Endometrium (tissue), 2 donors: ENCODE measurements around the gene LRFN3.
"Not testable (repeated sequence)": the region's sequence is repeated elsewhere in the genome, so short reads cannot be mapped to it uniquely, and the experiment has no call there.

Source experiments
- FAIRE-seq: peaks from 2 replicates; lab custom pipeline; 2012; peaks lifted over from hg19 to GRCh38; lab: Jason Lieb, UNC
- donor health status: control.
- donor health status: control.

Gene LRFN3, protein sequence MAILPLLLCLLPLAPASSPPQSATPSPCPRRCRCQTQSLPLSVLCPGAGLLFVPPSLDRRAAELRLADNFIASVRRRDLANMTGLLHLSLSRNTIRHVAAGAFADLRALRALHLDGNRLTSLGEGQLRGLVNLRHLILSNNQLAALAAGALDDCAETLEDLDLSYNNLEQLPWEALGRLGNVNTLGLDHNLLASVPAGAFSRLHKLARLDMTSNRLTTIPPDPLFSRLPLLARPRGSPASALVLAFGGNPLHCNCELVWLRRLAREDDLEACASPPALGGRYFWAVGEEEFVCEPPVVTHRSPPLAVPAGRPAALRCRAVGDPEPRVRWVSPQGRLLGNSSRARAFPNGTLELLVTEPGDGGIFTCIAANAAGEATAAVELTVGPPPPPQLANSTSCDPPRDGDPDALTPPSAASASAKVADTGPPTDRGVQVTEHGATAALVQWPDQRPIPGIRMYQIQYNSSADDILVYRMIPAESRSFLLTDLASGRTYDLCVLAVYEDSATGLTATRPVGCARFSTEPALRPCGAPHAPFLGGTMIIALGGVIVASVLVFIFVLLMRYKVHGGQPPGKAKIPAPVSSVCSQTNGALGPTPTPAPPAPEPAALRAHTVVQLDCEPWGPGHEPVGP

DNA sequence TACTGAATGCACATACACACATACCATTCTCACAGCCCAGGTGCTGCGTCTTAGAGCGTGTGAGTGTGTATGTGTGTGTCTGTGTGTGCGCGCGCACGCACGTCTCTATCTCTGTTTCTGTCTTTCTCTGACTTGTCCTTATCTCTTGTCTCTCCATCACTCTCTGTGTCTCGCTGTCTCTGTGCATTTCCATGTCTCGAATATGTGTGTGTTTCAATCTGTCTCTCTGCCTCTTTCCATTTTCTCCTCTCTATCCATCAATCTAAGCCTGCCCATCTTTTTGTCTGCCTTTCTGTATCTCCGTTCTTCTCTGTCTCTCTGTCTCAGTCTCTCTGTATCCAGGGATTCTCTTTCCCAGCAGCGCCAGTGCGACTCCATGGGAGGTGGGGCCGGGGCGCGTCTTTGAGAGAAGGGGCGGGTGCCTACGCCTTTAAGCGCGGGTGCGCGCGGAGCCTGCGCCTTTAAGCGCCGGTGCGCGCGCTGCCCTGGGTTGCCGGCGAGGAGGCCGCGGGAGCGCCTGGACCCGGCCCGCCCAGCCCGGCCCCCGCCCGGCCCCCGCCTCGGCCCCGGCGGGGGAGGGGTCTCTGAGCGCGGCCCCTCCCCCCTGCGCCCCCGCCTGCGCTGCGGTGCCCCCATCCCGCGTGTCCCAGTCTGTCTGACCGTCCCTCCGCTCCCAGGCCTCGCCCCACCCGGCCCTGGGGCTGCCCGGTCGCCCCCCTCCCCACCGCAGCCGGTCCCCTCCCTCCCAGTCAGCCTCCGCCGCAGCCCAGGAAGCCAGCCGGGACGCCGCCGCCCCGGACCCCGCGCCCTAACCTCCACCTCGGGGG is at the start of gene LRFN3:
TSS of gene LRFN3 (plus strand) at position 464 of the 827 bp plus-strand sequence. CDS start 3,052 bp downstream, outside the sequence.
- no peak for FAIRE-seq

DNA sequence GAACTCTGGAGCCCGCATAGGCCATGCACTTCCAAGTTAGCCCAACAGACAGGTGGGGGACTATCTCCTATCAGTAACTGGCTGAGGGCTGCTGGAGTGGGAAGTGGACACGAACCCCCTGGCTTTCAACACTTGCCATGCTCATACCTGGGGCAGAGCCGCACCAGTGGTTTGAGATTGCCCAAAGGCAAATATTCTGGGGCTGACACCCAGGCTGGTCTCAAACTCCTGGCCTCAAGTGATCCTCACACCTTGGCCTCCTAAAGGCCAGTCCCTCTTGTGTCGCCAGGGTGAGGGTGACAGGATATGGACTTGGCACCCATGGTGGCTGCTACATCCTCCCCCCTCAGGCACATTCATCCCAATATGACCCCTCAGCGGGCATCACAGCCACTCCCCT is 49.0 kb upstream of the LRFN3 start:
- FAIRE-seq: no peak

DNA sequence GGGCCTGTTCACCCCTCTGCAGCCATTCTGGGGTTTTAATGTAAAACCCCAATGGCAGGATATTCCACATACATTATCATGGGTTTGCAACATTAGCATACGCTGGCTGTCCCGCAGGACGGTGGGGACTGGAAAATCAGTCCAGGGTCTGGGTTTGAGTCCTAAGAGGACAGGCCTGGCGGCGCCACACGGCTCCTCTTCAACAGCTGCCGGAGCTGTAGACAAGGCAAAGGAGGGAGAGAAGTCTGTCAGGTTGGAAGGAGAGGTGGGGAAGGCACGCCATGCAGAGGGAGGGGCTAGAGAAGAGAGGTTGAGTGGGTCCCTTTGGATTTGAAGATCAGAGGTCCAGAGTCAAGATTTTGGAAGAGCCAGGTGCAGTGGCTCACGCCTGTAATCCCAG is 47.8 kb upstream of the LRFN3 start:
- FAIRE-seq: no peak

DNA sequence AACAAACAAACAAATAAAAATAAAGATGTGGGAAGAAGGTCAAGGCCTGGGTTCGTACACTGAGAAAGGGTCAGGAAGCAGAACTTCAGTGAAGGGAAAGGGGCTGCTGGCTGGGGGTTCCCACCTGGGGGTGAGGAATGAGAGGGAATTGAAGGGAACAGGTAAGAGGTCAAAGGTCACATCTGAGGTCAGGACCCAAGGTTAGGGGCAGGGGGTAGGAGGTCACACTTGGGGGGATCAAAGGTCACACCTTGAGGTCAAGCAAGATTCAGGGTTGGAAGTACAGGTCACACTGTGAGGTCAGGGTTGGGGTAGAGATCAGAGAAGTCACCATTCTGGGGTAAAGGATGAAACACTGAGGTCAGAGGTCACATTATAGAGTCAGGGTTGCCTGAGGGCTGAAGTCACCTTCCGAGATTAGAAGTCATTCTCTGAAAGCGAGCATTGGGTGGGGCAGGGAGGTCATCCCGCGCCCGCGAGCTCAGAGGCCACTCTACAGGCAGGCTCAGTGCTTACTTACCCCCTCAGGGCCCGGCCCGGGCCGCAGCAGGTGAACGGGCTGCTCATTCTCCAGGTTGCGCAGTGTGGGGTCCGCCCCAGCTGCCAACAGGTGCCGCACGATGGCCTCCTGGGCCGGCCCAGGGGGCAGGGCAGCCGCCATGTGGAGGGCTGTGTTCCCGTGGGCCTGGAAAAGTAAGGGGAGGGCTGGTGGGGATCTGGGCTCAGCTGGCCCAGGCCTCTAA is 46.6 kb upstream of the LRFN3 start:
- FAIRE-seq: no peak

DNA sequence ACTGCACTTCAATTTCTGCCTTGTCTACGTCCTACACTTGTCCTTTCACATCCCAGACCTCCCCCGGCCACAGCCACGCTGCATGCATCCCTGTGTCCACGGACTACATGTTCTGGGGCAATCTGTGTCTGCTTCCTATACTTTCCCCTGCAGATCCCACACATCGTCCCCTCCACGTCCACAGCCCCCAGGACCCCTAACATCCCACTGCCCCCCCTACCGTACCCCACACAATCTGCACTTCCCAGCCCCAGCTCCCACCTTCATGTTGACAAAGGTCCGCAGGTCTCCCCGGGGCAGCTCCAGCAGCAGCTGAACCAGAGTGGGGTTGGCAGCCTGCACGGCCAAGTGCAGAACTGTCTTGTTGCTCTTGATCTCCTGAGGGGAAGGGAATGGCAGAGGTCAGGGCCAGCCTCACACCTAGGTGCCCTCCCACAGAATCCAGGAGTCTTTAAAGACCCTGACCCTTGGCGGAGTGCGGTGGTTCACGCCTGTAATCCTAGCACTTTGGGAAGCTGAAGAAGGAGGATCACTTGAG is 46.0 kb upstream of the LRFN3 start:
- no peak for FAIRE-seq

DNA sequence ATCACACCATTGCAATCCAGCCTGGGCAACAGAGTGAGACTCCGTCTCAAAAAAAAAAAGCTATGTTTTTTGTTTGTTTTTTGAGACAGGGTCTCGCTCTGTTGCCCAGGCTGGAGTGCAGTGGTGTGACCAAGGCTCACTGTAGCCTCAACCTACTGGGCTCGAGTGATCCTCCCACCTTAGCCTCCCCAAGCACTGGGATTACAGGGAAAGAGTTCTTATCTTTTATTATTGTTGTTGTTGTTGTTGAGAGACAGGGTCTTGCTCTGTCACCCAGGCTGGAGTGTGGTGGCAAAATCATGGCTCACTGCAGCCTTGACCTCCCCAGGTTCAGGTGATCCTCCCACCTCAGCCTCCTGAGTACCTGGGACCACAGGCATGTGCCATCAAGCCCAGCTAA is 44.4 kb upstream of the LRFN3 start:
- FAIRE-seq: not testable (repeated sequence)

DNA sequence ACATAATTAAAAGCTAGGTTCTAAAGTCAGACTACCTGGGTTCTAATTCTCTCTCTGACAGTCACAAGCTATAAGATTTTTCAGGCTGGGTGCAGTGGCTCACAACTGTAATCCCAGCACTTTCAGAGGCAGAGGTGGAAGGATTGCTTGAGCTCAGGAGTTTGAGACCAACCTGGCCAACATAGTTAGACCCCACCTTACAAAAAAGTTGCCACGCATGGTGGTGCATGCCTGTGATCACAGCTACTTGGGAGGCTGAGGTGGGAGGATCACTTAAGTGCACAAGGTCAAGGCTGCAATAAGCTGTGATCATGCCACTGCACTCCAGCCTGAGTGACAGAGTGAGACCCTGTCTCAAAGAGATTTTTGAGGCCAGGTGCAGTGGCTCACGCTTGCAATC is 41.8 kb upstream of the LRFN3 start:
- no peak for FAIRE-seq

DNA sequence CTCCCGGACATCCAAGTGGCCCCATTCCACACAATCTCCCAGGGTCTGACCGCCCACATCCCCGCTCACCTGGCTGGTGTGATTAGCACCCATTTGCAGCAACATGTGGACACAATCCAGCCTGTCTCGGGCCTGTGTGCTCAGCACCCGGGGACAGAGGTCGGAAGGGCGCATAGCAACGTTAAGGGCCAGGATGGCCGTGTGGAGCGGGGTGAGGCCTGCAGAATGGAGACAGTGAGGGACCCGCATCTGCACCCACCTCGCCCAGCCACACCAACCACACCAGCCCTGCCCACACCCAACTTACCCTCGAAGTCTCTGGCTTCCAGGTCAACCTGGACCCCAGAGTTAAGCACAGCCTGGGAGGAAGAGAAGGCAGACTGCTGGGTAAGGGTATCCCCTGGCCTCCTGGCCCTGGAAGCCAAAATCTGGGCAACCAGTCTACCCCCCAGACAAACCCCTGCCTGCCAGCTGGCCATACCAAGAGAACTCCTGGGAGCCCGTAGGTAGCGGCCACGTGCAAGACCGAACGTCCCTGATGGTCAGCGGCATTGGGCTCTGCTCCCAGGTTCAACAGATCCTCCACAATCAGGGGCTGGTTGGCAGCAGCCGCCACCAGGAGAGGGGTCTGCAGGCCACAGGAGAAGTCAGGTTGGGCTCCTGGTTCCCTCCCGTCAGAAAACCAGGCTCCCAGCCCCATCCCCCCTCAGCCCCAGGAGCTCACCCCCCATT is 40.1 kb upstream of the LRFN3 start:
- FAIRE-seq: no peak

DNA sequence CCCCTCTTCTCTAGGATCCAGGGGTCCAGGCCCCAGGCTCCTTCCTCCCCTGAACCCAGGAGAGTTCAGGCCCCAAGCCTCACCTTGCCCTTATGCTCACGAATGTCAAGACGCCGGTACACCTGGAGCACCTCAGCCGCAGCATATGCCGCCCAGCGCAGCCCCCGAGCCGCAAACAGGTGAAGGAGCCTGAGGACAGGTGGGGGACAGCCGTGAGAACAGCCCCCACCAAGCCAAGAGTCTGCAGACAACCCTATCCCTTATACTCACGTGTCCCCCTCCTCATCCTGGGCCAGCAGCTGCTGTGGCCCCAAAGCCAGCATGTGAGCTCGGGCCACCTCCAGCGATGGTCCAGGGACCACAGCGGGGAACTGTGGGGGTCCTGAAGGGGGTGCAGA is 39.5 kb upstream of the LRFN3 start:
- FAIRE-seq: no peak

DNA sequence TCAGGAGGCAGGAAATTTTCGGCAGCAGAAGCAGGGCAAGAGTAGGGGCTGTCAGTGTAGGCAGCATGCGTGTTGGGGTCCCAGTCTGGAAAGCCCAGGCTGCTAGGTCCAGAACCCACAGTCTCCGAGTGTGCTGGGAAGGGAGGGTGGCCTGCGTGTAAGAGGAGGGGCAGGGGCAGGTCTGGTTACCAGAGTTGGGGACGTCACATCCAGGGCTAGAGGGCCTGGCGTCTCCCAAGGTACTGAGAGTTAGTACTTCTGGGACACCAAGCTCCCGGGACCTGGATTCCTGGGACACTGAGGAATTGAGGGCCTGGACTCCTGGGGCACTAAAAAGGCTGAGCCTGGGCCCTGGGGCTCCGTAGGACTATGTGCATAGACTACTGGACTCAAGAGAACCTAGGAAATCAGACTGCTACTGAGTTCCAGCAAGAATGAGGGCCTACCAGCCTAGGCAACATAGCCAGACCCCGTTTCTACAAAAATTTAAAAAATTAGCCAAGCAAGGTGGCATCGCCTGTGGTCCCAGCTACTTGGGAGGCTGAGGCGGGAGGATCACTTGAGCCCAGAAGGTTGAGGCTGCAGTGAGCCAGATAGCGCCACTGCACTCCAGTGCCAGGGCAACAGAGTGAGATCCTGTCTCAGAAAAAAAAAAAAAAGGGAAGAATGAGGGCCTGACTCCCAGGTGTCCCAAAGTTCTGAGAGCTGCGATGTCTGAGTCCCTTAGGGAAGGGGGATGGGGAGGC is 38.3 kb upstream of the LRFN3 start:
- FAIRE-seq: no peak

DNA sequence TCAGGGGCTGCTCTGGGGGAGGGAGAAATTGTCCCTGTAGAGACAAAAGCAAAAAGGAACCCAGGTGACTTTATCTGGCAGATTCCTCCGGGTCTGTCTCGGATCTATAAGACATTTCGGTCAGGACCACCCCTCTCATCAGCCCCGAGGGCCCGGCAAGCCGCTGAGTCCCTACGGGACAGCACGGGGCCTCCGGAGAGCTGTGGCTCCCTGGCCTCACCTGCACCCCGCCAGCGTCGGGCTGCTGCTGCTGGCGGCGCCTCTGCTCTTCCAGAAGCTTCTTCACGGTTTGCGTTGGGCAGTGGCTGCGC is 37.7 kb upstream of the LRFN3 start:
- no peak for FAIRE-seq

DNA sequence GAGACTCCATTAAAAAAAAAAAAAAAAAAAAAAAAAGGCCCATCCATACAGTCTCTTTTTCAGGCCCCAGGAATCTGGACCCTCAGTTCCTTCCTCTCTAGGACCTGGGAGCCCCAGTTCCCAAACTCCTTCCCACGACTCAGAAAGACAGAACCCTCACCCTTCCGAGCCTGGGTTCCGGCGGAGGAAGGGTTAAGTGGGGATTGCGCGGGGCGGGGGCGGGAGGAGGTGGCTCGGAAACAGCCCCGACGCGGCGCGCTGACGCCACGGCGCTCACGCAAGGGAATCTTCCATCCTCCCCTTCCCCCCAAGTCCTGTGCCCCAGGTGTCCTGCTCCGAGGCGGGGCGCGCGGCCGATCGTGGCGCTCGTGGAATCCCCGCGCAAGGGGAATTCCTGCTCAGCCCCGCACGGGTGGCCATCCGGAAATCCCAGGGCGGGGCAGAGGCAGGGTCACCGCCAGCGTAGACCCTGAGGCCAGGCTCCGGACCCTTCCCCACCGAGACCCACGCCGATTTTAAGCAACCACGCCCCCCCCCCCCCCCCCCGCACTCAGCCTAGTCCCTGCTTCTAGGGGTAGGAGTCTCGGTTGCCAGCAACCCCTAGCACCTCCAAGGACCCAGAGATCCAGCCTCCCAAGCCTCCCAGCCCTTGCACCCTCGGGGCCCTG is 36.5 kb upstream of the LRFN3 start:
- no peak for FAIRE-seq

DNA sequence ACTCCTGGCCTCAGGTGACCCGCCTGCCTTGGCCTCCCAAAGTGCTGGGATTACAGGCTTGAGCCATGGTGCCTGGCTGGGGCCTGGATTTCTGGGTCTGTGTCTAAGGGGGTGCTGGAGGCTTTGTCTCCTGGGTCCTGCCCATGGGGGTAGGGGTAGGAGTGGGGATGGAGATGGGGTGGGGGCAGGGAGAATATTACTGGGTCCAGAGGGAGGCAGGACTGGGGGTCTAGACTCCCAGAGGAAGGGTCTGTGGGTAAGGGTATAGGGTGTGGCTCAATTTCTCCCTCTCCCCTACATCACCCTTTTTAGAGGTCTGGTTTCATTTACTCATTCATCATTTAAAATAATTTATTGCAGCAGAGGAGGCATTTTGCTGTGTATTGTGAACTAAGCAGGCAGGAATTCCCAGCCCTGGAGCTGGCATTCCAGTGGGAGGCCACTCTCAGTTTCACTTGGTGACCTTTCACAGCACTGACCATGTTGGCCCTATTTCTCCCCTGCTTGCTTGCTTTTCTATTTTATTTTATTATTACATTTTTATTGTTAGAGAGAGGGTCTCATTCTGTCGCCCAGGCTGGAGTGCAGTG is 35.0 kb upstream of the LRFN3 start:
- no peak for FAIRE-seq

DNA sequence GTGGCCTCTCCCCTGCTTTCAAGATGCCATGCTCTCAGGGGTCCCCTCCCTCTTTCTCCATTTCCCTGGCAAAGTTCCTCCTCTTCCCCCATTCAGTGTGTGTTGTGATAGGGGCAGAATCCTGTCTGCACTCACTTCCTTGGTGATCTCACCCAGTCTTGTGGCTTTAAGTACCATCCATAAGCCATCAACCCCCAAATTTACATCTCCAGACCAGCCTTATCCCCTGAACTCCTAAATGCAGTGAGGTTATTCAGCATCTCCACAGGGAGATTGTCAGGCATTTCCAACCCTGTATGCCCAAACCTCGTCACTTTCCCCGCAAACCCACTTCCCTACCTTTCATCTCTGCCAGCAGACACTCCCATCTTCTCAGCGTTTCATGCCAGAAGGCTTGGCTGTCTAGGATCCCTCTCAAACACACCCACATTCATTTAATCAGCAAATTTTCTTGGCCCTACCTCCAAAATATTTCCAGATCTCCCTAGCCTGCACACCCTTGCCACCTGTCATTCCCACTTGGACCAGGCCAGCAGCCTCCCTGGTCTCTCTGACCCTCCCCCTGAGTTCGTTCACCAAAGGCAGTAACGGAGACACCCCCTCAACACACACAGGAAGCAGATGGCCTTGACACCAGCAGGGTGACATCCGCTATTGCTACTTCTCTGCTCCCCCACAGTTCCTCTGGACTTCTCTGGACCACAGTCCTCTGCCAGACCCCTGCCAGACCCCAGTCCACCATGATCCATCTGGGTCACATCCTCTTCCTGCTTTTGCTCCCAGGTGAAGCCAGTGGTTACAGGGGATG is 34.1 kb upstream of the LRFN3 start, which contains the start of gene HCST:
TSS of gene HCST (plus strand) at position 676 of the 808 bp plus-strand sequence. CDS start at position 741, 65 bp downstream.
- no peak for FAIRE-seq

DNA sequence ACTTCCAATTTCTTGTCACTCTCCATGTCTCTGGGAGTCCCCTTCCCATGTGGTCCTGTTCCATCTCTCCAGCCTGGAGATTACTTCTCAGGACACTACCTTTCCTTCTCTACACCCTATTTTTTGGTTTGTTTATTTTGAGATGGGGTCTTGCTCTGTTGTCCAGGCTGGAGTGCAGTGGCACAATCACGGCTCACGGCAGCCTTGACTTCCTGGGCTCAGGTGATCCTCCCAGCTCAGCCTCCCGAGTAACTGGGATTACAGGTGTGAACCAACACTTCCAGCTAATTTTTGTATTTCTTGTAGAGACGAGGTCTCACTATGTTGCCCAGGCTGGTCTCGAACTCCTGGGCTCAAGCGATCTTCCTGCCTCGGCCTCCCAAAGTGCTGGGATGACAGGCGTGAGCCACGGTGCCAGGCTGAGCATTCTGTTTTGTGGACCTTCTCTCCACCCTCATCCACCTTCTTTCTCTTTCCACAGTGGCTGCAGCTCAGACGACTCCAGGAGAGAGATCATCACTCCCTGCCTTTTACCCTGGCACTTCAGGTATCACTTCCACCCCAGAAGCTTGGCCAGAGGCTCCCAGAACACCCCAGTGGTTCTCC is 33.2 kb upstream of the LRFN3 start:
- FAIRE-seq: no peak

DNA sequence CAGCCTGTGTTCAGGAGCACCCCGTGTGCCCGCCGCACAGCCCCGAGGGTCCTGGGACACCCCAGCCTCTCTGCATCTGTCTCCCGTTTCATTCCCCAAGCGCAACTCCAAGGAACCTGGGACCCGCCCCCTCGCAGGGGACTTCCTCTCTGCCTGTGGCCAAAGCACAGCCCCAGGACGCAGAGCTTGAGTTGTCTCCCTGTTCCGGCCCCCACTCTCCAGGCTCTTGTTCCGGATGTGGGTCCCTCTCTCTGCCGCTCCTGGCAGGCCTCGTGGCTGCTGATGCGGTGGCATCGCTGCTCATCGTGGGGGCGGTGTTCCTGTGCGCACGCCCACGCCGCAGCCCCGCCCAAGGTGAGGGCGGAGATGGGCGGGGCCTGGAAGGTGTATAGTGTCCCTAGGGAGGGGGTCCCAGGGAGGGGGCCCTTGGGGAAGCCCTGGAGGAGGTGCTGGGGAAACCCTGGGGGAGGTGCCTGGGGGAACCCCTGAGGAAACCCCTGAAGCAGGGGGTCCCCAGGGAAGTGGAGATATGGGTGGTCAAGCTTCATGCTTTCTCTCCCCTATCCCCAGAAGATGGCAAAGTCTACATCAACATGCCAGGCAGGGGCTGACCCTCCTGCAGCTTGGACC is 32.5 kb upstream of the LRFN3 start:
- FAIRE-seq: no peak

DNA sequence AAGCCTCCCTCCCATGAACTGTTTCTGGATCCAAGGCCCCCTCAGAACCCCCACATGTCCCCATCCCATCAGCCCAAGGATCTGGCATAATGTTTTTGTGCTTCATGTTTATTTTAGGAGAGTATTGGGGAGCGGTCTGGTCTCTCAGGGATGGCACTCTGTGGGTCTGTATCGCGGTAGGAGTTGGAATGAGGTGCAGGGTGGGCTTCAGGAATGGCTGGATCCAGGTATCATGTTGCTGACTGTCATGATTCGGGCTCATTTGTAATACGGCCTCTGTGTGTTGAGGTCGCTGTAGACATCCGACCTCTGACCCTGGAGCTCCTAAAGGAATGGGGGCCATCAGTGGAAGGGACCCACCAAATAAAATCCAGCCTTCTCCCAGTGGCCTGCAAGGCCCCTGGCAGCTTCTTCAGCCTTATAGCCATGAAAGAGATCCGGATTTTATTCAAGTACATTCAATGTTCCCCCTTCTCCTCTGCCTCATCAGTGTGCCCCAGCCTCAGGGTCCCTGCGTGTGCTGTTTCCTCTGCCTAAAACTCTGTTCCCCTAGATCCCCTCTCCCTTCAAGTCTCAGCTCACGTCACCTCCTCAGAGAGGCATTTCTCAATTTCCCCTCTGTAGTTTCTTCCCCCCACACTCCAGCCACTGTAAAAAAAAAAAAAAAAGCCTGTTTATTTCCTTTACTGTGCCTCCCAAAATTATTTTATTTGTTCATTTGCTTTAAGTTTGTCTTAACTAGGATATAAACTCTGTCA is 31.7 kb upstream of the LRFN3 start:
- no peak for FAIRE-seq
